Superior temporal gyrus (tissue), 1 donor: ENCODE measurements around the gene BCKDK.

Source experiments
- DNase-seq: peaks from one replicate; pipeline ENCODE4 v3.0.0-alpha.2; 2016; ENCODE audit errors: extremely low spot score

Gene BCKDK

DNA sequence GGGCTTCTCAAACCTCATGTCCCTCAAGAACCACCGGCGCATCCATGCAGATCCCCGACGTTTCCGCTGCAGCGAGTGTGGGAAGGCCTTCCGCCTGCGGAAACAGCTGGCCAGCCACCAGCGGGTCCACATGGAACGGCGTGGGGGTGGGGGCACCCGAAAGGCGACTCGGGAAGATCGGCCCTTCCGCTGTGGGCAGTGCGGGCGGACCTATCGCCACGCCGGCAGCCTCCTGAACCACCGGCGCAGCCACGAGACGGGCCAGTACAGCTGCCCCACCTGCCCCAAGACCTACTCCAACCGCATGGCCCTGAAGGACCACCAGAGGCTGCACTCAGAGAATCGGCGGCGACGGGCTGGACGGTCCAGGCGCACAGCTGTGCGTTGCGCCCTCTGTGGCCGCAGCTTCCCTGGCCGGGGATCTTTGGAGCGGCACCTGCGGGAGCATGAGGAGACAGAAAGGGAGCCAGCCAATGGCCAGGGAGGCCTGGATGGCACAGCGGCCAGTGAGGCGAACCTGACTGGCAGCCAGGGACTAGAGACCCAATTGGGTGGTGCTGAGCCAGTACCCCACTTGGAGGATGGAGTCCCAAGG lies 28.1 kb upstream of the BCKDK start:
- no peak for DNase-seq

DNA sequence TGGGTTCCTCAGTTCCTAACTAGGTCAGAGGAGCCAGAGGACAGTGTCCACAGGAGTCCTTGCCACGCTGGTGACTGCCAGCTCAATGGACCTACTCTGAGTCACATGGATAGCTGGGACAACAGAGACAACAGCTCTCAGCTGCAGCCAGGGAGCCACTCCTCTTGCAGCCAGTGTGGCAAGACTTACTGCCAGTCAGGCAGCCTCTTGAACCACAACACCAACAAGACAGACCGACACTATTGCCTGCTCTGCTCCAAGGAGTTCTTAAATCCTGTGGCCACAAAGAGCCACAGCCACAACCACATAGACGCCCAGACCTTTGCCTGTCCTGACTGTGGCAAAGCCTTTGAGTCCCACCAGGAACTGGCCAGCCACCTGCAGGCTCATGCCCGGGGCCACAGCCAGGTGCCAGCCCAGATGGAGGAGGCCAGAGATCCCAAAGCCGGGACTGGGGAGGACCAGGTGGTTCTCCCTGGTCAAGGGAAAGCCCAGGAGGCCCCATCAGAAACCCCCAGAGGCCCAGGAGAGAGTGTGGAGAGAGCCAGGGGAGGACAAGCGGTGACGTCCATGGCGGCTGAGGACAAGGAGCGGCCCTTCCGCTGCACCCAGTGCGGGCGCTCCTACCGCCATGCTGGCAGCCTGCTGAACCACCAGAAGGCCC lies 27.3 kb upstream of the BCKDK start:
- DNase-seq: no peak

DNA sequence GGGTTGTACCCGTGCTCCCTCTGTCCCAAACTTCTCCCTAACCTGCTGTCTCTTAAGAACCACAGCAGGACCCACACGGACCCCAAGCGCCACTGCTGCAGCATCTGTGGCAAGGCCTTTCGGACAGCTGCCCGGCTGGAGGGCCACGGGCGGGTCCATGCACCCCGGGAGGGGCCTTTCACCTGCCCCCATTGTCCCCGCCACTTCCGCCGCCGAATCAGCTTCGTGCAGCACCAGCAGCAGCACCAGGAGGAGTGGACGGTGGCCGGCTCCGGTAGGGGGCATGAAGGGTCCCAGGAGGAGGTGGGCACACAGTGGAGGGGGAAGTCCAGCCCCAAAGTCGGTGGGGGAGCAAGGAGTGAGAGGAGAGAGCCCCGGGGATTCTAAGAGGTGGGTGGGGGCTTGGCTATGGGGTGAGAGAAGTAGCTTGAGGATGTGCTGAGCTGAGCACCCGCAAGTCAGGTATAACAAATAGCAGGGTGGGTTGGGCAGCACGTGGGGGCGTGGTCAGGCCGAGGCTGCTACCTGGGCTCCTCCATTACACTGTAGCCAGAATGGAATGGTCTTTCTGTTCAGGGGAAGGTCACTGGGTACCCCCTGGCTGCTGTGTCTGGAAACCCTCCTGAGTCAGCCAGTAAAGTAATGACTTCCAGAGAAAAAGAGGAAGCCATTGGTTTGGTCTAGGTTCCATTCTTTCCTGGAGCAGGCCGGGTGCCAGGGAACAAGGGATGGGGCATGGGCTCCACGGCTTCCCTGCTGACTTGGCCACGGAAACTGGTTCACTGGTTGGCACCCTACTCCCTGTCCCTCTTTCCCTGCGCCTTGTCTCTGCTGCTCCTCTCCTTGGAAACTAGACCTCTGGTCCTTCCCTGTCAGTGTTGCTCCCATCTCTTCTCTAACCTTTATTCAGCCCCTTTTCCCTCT lies 26.5 kb upstream of the BCKDK start:
- DNase-seq: no peak

GRCh38 chr16:31082368-31083045 lies 25.7 kb upstream of the BCKDK start:
- DNase-seq: no peak

GRCh38 chr16:31083081-31083480 lies 25.1 kb upstream of the BCKDK start:
- DNase-seq: no peak

DNA sequence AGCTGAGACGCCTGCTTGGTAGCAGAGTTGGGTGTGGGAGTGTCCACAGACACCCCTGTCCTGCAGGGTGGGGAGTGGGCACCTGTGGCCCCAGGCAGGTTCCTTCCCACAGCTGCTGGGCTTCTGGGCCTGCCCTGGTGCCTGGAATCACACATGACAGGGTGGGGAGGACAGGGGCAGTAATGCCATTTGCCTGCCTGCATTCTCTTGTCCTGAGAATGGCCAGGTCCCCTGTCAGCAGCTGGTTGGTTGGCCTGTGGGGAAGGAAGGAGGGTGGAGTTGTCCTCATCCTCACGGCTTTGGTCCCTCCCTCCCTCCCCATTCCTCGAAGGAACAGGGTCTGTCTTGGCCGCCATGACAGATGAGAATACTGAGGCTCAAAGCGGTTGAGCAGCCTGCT lies 24.6 kb upstream of the BCKDK start:
- DNase-seq: no peak

DNA sequence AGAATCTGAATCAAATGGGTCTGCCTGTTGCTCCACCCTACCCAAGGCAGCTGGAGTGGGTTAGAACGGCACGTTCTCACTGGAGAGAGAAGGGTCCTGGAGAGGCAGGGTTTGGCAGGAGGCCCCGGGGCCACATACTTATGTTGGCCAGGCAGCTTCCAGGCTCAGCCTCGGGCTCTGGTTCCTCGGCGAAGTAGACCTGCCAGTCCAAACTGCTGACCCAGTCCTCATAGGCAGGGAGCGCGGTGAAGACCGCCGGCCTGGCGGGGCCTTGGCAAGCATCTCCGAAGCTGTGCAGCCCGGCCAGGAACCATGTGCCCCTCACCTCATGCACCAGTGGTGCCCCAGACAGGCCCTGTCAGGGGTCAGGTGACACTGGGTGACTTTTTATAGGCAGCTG lies 24.2 kb upstream of the BCKDK start:
- no peak for DNase-seq

GRCh38 chr16:31084584-31085302 lies 23.4 kb upstream of the BCKDK start:
- DNase-seq: no peak

- no peak for DNase-seq
Measured at GRCh38 chr16:31085411-31085810, 22.8 kb upstream of the BCKDK start.

GRCh38 chr16:31085873-31086628 lies 22.1 kb upstream of the BCKDK start:
- DNase-seq: no peak

GRCh38 chr16:31086629-31086906 lies 21.6 kb upstream of the BCKDK start:
- DNase-seq: no peak

DNA sequence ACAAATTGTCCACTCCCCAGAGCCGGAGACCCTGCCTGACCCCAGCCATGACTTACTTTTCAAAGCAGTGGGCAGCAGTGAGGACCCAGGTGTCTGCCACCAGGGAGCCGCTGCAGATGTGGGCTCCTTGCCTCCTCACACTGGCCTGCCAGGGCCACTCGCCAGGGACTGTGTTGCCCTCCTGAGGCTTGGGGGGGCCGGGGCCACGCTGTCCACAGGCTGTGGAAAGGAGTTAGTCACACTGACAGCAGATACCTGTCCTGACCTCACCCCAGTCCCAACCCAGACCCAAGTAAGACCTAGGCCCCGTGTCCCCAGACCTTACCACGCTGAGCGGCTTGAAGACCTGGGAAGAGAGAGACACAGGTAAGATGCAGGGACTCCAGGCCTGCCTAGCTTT lies 20.7 kb upstream of the BCKDK start:
- DNase-seq: no peak

- no peak for DNase-seq
Measured at GRCh38 chr16:31087971-31088370, 20.2 kb upstream of the BCKDK start.

DNA sequence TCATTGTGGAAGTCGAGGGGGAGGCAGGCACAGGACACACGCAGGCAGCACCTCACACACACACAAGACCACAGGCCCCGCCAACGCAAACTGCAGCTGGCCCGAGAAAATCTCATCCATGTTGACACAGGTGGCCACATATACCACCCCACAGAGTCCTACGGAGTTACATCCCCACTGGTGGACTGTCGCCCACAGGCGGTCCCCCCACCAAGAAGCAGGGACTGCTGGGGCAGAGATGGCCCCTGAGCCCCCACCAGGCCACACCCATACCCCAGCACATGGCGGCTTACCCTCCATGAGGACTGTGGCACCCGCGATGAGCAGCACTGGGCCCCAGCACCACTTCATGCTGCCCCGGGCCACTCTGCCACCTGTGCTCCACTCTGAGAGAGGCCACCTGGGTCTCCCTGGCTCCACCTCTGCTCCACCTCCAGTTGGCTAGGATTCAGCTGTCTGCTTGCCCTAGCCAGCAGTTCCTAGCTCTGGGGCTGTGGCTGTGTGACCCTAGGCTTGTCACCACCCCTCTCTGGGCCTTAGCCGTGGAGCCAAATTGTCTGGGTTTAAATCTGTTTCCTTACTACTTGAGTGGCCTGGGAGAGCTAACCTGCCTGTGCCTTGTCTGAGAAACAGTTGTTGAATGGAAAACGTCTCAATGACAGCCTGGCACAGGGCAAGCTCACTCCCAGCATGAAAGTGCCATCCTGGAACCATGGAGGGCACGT lies 19.6 kb upstream of the BCKDK start, which contains the start of gene PRSS53:
Gene PRSS53 (minus strand): TSS at position 485 of the 725 bp plus-strand sequence. CDS start 134 bp downstream, at position 351.
- DNase-seq: no peak

DNA sequence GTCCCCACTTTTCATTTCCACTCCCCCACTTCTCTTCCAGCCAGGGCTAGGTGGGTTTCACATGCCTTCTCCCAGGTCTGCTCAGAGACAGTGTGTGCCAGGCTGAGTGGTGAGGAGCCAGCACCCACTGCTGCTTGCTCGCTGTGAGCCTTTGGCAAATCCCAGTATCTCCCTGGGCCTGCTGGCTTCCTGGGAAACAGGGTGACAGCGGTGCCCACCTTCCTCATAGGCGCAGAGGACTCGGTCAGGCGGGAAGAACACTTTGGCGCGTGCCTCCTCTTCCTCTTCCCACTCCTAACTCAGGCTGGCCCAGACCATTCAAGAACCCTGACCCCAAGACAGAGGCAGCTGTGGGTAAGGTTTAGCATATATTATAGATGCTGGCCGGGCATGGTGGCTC lies 19.0 kb upstream of the BCKDK start:
- no peak for DNase-seq

GRCh38 chr16:31090540-31090939 lies 17.6 kb upstream of the BCKDK start:
- DNase-seq: no peak

DNA sequence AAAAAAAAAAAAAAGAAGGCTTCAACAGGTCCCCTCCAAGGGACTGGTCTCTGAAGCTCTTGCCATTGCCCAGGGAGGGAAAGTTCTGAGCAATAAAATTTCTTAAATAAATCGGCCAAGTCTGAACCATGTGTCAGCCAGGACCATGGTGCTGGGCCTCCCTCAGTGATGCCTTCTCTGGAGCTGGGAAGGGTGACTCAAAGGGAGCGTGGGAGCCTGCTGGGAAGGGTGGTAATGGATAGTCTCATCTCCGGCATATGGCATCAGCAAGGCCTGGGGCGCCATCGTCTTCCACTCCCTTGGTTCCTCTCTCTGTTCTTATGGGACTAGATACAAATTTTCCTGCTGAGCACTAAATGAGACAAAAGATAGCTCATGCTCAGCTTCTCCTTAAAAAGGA lies 15.9 kb upstream of the BCKDK start:
- DNase-seq: peak; percentile 15

DNA sequence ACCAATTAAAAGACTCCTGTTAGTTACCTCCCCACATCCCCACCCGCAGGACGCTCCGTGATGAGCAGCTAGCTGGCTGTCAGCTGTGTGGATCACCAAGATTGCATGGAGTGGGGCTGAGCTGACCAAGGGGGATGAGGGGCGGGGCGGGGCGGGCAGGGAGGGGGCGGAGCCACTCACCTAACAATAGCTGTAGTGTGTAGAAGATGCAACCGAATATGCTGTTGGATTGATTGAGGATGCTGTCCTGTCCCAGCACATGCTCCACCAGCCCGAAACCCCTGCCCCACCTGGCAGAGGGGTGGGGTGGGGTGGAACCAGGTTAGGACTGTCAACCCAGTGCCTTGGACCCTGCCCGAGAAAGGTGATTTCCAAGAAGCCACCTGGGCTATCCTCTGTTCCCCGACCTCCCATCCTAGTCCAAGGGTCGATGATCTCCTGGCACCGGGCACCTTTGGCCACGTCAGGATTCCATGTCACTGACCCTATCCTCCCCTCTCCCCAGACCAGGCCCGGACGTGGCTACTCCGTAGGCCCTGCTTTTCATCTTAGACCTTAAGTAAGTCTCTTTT lies 15.0 kb upstream of the BCKDK start:
- DNase-seq: peak; percentile 67

DNA sequence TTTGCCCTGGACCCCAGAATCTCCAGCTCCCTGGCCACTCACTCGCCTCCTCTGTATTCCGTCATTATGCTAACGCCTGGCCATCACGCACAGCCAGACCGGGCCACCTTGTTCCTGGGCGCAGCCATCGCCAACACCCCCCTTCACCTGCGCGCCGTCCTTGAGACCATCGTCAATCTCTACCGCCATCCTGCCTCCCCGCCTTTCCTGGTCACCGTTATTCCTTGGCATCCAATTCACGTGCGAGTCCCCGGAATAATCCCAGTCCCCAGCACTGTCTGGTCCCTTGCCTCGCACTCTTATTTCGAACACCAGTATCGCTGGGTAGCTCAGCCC lies 14.1 kb upstream of the BCKDK start:
- DNase-seq: no peak
